HCT116 (cell line): ENCODE measurements around the gene PRRT1. TPM values are rescaled to one million over a fixed set of nuclear protein-coding genes. Genes with fewer than 3 reads are reported as not detected.

Experiments used
- ATAC-seq: fragments of 200-7000 bp; cut with Tn5 transposase; 2 replicates; pipeline ENCODE4 v1.9.1; 2020; ENCODE audit warnings: mild to moderate bottlenecking, moderate library complexity
- BruUV-seq: library from RNA; stranded (reverse); fragments of 400-500 nt; replicated peaks from 2 replicates; lab custom pipeline; 2021; lab: Mats Ljungman, UMichigan
- CTCF ChIA-PET: fragments of 300-600 bp; sonication (Branson Sonifier 250); formaldehyde crosslinking; loops from one replicate; lab custom pipeline; 2021; ENCODE audit warnings: antibody characterized with exemption; lab: Charles Lee
- POLR2A ChIA-PET: fragments of 300-600, 350-600 bp; sonication (Branson Sonifier 250); formaldehyde crosslinking; loops from one replicate; lab custom pipeline; 2021; ENCODE audit warnings: antibody characterized with exemption; lab: Charles Lee
- RAD21 ChIA-PET, 2 experiments: fragments of 300-600 bp; sonication (Branson Sonifier 250); formaldehyde crosslinking; loops; one replicate each; lab custom pipeline; 2023; ENCODE audit warnings: low total read pairs in 2 of 2; ENCODE audit not compliant: uncharacterized antibody in 2 of 2, unreplicated experiment in 2 of 2, low non-redundant PET in 1 of 2; lab: Charles Lee
- DNase-seq: peaks from one replicate; pipeline ENCODE4 v3.0.0-alpha.2; 2010; ENCODE audit warnings: low read depth, low spot score
- H2AFZ ChIP-seq: fragments of 200-600 bp; shearing (Covaris generic), sonication (generic); 2 replicates; pipeline ENCODE4 v1.6.1; 2017; ENCODE audit warnings: low read depth, mixed run types, mixed read lengths, antibody characterized with exemption, low read length; ENCODE audit not compliant: poor library complexity, severe bottlenecking
- H3K27ac ChIP-seq: 2 replicates; pipeline ENCODE4 v1.5.1; 2012; ENCODE audit warnings: low read depth, low read length
- H3K27me3 ChIP-seq: fragments of 200-600 bp; sonication (generic); 2 replicates; pipeline ENCODE4 v1.6.1; 2016; ENCODE audit warnings: mixed run types, low read length, mixed read lengths; ENCODE audit not compliant: insufficient read depth
- H3K36me3 ChIP-seq, 2 experiments: fragments of 200-500 bp in 1 of 2; fragments of 200-600 bp in 1 of 2; sonication (Bioruptor generic) in 1 of 2; sonication (generic) in 1 of 2; 2 replicates each; pipeline versions ENCODE4 v1.5.1 to v1.6.1; 2014 to 2016; ENCODE audit warnings: low read length in 2 of 2, inconsistent platforms in 1 of 2, mixed read lengths in 1 of 2, mixed run types in 1 of 2; ENCODE audit not compliant: insufficient read depth in 2 of 2, control insufficient read depth in 1 of 2
- H3K4me1 ChIP-seq, 2 experiments: fragments of 200-600 bp in 1 of 2; sonication (generic) in 1 of 2; 2 replicates each; pipeline versions ENCODE4 v1.5.1 to v1.6.1; 2012 to 2017; ENCODE audit warnings: low read length in 2 of 2, inconsistent platforms in 1 of 2, mild to moderate bottlenecking in 1 of 2, mixed read lengths in 1 of 2, mixed run types in 1 of 2, moderate library complexity in 1 of 2; ENCODE audit not compliant: insufficient read depth in 2 of 2, control insufficient read depth in 1 of 2
- H3K4me2 ChIP-seq: fragments of 200-600 bp; sonication (generic); 2 replicates; pipeline ENCODE4 v1.6.1; 2017; ENCODE audit warnings: mixed run types, low read length, mixed read lengths
- H3K4me3 ChIP-seq, 2 experiments: fragments of 200-600 bp in 1 of 2; sonication (generic) in 1 of 2; replicated peaks in 1 of 2; 2 replicates each; pipeline ENCODE4 v1.5.1; 2011 to 2016; ENCODE audit warnings: low read length in 2 of 2, control low read depth in 1 of 2, low read depth in 1 of 2, mild to moderate bottlenecking in 1 of 2, mixed read lengths in 1 of 2, mixed run types in 1 of 2
- H3K79me2 ChIP-seq: fragments of 200-600 bp; sonication (generic); 2 replicates; pipeline ENCODE4 v1.6.1; 2017; ENCODE audit warnings: mild to moderate bottlenecking, mixed run types, low read length, moderate library complexity, mixed read lengths; ENCODE audit not compliant: insufficient read depth
- H3K9ac ChIP-seq: fragments of 200-600 bp; sonication (generic); 2 replicates; pipeline ENCODE4 v1.6.1; 2016; ENCODE audit warnings: low read length, mixed read lengths
- H3K9me2 ChIP-seq: fragments of 200-600 bp; sonication (generic), shearing (Covaris generic); 2 replicates; pipeline ENCODE4 v1.6.1; 2017; ENCODE audit warnings: mixed run types, mild to moderate bottlenecking, moderate library complexity; ENCODE audit not compliant: insufficient read depth
- H3K9me3 ChIP-seq, 2 experiments: fragments of 200-500 bp in 1 of 2; fragments of 200-600 bp in 1 of 2; sonication (Bioruptor generic) in 1 of 2; sonication (generic) in 1 of 2; 2 replicates each; pipeline ENCODE4 v1.6.1; 2014 to 2017; ENCODE audit warnings: low read length in 2 of 2, mixed read lengths in 2 of 2, inconsistent platforms in 1 of 2, low read depth in 1 of 2, mild to moderate bottlenecking in 1 of 2, mixed run types in 1 of 2, moderate library complexity in 1 of 2; ENCODE audit not compliant: control insufficient read depth in 1 of 2, insufficient read depth in 1 of 2
- H4K20me1 ChIP-seq: fragments of 200-600 bp; sonication (generic), shearing (Covaris generic); 2 replicates; pipeline ENCODE4 v1.6.1; 2017; ENCODE audit warnings: mixed run types, mild to moderate bottlenecking, moderate library complexity; ENCODE audit not compliant: insufficient read depth
- CBX3 ChIP-seq: IDR thresholded peaks from 2 replicates; pipeline ENCODE4 v1.6.1; 2012; ENCODE audit warnings: low read depth
- EZH2phosphoT487 ChIP-seq: fragments of 200-600 bp; IDR thresholded peaks from 2 replicates; pipeline ENCODE4 v1.6.1; 2018; ENCODE audit warnings: antibody characterized with exemption, borderline replicate concordance
- MAX ChIP-seq: IDR thresholded peaks from 2 replicates; pipeline ENCODE4 v1.6.1; 2012
- POLR2AphosphoS5 ChIP-seq: IDR thresholded peaks from 2 replicates; pipeline ENCODE4 v1.6.1; 2011; ENCODE audit warnings: mild to moderate bottlenecking, low read depth, low read length, moderate library complexity
- SIN3A ChIP-seq: IDR thresholded peaks from 2 replicates; pipeline ENCODE4 v1.6.1; 2012; ENCODE audit warnings: low read depth
- ZNF274 ChIP-seq: fragments of 200-500 bp; sonication (Bioruptor generic); IDR thresholded peaks from 2 replicates; pipeline ENCODE4 v1.6.1; 2014; ENCODE audit warnings: mild to moderate bottlenecking, low read depth, low read length, inconsistent platforms
- intact Hi-C: fragments of 100-400 bp; cut with micrococcal nuclease; formaldehyde crosslinking; loops from 2 replicates; pipeline ENCODE4 v1.10.0; 2022
- total RNA-seq: library from RNA; stranded (reverse); gene quantifications from one replicate; pipeline ENCODE4 v1.2.1, GENCODE V29; 2021; ENCODE audit not compliant: unreplicated experiment
- TF ChIP-seq, protein P1 (sequence below): IDR thresholded peaks from 2 replicates; pipeline ENCODE4 v1.6.1; 2012; ENCODE audit warnings: low read depth

The PRRT1 gene
- total RNA-seq, 1 experiment from 2014 or later = 6.1 TPM

- POLR2A ChIA-PET = interaction anchor here (0.6 to 1.1 kb wide), 3 partner anchors 22 to 324 kb away, joined by 3 read pairs; partner anchors contain the start of gene HSPA1B
- Histone ChIP-seq H3K9me2 (no peaks in the 10 kb centered on the region), H3K9me3 (no peaks in the 10 kb centered on the region), H3K4me3 (no peak overlapping the region), H2AFZ (no peak overlapping the region), H3K4me1 (peaks cover 12 to 25% of the 10 kb centered on the region in 2 experiments), H3K4me2 (no peak overlapping the region), H3K79me2 (peaks cover 16% of the 10 kb centered on the region), H3K36me3 (peaks cover 0 to 2% of the 10 kb centered on the region in 2 experiments; a peak in 1 of 4 replicates), H4K20me1 (no peaks in the 10 kb centered on the region), H3K27me3 (no peaks in the 10 kb centered on the region), H3K9ac (no peak overlapping the region), H3K27ac (no peak overlapping the region)
- BruUV-seq = no TSS peak
- no peak for ATAC-seq
- CTCF ChIA-PET = interaction anchor here (0.7 kb wide), 1 partner anchor 717 kb away, joined by 4 read pairs; no protein-coding TSS in a partner anchor
- intact Hi-C loops = no loop called here
- no peak for DNase-seq
- RAD21 ChIA-PET = no interaction called here
- TF ChIP-seq EZH2phosphoT487 (no peak), MAX (no peak), ZNF274 (no peak), SIN3A (no peak), CBX3 (no peak), POLR2AphosphoS5 (no peak)
- TF ChIP-seq, protein P1, sequence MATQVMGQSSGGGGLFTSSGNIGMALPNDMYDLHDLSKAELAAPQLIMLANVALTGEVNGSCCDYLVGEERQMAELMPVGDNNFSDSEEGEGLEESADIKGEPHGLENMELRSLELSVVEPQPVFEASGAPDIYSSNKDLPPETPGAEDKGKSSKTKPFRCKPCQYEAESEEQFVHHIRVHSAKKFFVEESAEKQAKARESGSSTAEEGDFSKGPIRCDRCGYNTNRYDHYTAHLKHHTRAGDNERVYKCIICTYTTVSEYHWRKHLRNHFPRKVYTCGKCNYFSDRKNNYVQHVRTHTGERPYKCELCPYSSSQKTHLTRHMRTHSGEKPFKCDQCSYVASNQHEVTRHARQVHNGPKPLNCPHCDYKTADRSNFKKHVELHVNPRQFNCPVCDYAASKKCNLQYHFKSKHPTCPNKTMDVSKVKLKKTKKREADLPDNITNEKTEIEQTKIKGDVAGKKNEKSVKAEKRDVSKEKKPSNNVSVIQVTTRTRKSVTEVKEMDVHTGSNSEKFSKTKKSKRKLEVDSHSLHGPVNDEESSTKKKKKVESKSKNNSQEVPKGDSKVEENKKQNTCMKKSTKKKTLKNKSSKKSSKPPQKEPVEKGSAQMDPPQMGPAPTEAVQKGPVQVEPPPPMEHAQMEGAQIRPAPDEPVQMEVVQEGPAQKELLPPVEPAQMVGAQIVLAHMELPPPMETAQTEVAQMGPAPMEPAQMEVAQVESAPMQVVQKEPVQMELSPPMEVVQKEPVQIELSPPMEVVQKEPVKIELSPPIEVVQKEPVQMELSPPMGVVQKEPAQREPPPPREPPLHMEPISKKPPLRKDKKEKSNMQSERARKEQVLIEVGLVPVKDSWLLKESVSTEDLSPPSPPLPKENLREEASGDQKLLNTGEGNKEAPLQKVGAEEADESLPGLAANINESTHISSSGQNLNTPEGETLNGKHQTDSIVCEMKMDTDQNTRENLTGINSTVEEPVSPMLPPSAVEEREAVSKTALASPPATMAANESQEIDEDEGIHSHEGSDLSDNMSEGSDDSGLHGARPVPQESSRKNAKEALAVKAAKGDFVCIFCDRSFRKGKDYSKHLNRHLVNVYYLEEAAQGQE = no peak
These were observed 417 bp downstream of the PRRT1 start for GRCh38 chr6:32151181-32151862.
